ENCODE data around the gene TTC34.

DNA sequence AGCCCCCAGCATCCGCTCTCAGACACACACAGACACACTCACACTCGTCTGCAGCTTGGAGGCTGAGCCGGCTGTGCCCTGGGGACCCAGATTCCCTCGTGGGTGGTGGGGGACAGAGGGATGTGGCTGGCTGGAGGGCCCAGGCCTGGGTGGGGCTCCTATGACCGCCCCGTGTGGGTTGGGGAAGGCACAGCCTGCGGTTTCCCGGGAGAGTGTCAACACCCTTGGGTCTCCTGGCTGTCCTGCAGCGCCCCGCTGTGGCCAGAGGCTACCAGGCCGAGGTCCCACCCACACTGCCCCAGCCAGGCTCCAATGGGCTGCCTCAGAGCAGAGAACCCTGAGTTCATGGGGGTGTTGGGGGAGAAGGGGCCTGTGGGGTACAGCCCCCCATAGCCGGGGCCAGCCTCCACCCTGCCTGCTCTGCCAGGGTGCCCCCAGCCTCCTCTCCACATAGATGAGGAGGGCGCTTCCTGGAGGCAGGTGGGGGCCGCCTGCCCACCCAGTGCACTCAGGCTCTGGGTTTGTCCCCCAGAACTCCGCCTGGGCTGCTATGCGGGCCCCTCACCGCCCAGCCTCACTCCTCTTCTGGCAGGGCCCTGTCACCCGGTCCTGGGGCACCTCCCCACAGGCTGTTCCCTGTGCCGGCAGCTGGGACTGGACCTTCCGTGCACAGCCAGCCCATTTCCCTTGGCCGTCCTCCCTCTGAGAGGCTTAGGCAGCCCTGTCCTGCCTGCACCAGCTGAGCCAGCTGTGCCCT is at the start of gene TTC34:
- no peak for TF ChIP-seq POLR2AphosphoS5 (IDR thresholded peaks at IDR 0.05)
- TF ChIP-seq, protein P1, sequence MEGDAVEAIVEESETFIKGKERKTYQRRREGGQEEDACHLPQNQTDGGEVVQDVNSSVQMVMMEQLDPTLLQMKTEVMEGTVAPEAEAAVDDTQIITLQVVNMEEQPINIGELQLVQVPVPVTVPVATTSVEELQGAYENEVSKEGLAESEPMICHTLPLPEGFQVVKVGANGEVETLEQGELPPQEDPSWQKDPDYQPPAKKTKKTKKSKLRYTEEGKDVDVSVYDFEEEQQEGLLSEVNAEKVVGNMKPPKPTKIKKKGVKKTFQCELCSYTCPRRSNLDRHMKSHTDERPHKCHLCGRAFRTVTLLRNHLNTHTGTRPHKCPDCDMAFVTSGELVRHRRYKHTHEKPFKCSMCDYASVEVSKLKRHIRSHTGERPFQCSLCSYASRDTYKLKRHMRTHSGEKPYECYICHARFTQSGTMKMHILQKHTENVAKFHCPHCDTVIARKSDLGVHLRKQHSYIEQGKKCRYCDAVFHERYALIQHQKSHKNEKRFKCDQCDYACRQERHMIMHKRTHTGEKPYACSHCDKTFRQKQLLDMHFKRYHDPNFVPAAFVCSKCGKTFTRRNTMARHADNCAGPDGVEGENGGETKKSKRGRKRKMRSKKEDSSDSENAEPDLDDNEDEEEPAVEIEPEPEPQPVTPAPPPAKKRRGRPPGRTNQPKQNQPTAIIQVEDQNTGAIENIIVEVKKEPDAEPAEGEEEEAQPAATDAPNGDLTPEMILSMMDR (IDR thresholded peaks at IDR 0.05) = no peak
- no peak for TF ChIP-seq POLR2A (IDR thresholded peaks at IDR 0.05)
